GM19468 (cell line): ENCODE results near the gene FAM13A.
"Not testable (repeated sequence)": the region's sequence is repeated elsewhere in the genome, so short reads cannot be mapped to it uniquely, and the experiment has no call there.

ENCODE experiments used
- ATAC-seq: cut with Tn5 transposase; IDR thresholded peaks from one replicate; pipeline ENCODE4 v1.9.1; 2021; ENCODE audit warnings: mild to moderate bottlenecking, moderate library complexity, moderate number of reproducible peaks; ENCODE audit not compliant: unreplicated experiment; ENCODE audit errors: extremely low read depth

Gene FAM13A

DNA sequence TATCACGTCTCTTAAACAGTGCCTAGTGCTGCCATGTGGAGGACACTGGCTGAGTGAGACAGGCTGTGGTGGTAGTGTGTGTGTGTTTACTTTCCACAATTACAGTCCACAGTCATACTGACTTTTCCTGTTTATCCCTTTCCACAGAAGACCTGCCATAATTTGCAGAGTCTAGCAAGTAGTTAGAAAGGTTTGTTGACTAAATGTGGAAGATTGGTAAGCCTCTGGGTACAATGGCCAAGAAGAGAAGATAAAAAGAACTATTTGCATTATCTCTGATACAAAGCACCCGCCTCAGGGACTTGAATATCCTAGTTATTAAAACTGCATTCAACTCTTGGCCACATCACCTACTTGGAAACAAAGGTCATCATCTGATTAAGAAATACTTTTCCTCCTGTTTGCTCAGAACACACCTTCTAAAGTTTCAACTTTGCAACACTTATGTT is 89.1 kb downstream of the FAM13A start:
- no peak for ATAC-seq

DNA sequence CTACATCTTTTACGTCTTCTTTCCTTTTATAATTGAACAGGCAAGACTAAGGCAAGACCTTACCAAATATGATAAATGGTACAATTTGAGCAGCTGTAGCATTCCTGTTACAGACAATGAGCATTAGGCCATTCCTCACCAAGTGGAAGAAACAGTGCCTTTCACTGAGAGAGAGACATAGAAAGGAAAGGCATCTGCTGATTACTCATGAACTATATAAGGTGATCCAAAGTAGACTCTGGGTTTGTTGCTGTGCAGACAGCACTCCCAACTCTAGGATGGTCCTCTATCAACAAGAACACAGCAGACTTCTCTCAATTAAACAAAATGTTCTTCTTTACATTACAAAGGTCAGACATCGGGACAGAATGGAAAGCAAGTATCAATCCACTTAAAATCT is 91.9 kb downstream of the FAM13A start:
- no peak for ATAC-seq

DNA sequence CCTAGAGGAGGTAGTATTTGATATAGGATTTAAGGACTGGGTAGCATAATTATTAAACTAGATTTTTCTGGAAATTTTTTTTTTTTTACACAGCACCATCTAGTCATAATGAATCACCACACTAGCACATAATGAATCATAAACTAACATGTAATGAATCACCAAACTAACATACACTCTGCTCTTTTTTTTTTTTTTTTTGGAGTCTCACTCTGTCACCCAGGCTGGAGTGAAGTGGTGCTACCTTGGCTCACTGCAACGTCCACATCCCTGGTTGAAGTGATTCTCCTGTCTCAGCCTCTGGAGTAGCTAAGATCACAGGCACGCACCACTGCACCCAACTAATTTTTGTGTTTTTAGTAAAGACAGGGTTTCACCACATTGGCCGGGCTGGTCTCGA is 92.5 kb downstream of the FAM13A start:
- no peak for ATAC-seq

DNA sequence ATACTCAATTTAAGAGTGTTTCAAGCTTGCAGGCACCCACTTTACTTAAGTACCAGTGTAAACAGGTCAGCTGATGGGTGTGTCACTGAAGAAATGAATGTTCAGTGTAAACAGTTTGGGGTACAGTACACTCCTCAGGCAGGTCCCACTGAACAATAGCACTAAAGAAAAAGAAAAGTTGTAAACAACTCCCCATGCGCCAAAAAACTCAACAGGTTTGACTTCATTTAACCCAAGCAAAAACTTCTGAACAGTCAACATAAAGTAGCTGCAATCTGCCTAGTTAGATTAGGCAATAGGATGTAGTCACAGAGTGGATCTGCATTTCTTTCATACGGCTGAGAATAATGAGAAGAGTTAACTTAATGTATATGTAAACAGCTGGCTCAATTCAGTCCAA is 93.2 kb downstream of the FAM13A start:
- no peak for ATAC-seq

DNA sequence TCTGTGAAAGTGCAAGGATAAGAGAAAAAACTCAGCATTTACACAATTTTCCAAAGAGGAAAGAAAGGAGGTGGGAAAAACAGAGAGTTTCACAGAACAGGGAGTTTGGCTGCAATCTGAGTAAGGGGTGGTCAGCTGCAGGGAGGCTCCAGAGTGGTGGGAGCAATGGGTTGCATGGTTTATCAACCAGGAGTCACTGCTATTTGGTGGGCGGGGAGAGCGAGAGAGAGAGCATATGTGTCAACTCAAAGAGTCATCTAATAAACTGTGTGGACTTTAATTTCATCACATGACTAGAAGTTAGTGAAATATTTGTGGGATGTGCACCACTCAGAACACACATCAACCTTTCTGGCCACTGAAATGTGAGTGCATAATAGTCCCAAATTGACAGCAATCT is 94.6 kb downstream of the FAM13A start:
- no peak for ATAC-seq

DNA sequence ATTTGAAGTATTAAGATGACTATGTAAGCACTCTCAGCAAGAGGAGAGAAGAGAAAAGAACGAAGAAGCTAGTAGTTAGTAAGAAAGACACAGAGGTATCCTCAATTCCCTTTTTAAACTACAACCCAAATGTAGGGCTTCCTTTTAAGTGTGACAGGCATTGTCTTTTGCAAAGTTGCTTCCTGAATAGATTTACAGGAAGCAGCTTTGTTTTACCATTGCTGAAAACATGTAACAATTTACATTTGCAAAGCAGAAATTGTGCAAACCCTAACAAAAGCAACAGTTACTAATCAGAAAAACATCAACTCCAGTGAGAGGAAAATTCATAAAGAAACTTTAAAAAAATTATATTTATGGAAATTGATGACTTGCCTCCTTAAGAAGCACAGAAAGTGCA is 96.4 kb downstream of the FAM13A start:
- ATAC-seq: no peak

DNA sequence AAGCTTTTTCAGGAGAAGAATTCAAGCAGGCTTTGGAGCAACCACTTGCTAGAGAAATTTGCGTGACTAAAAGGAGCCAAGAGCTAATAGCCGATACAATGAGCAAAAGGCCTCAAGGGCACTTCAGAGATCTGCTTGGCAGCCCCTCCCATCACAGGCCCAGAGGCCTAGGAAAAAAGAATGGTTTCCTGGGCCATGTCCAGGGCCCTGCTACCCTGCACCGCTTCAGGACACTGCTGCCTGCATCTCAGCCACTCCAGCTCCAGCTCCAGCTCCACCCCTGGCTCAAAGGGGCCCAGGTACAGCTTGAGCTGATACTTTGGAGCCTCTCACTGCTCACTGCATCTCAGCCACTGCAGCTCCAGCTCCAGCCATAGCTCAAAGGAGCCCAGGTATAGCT is 98.9 kb downstream of the FAM13A start:
- no peak for ATAC-seq

DNA sequence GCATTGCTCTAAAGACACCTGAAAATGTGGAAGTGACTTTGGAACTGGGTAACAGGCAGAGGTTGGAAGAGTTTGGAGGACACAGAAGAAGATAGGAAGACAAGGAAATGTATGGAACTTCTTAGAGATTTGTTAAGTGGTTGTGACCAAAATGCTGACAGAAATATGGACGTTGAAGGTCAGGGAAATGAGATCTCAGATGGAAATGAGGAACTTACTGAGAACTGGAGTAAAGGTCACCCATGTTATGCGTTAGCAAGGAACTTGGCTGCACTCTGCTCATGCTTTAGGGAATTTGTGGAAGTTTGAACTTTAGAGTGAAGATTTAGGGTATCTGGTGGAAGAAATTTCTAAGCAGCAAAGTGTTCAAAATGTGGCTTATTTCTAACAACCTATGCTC is 99.4 kb downstream of the FAM13A start:
- ATAC-seq: no peak

DNA sequence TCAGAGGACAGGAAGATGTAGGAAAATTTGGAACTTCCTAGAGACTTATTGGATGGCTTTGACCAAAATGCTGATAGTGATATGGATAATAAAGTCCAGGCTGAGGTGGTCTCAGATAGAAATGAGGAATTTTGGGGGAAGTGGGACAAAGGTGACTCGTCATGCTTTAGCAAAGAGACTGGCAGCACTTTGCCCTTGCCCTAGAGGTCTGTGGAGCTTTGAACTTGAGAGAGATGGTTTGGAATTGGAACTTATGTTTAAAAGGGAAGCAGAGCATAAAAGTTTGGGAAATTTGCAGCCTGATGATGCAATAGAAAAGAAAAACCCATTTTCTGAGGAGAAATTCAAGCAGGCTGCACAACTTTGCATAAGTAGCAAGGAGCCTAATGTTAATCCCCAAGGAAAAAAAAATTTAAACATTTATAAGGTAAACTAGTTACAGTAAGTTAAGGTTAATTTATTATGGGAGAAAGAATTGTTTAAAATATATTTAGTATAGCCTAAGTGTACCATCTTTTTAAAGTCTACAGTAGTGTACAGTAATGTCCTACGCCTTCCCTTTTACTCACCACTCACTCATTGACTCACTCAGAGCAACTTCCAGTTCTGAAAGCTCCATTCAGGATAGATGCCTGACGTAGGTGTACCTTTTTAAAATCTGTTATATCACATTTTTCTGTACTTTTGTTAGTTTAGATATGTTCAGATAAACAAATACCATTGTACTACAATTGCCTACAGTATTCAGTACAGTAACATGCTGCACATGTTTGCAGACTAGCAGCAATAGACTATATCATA is 101.2 kb downstream of the FAM13A start:
- no peak for ATAC-seq

DNA sequence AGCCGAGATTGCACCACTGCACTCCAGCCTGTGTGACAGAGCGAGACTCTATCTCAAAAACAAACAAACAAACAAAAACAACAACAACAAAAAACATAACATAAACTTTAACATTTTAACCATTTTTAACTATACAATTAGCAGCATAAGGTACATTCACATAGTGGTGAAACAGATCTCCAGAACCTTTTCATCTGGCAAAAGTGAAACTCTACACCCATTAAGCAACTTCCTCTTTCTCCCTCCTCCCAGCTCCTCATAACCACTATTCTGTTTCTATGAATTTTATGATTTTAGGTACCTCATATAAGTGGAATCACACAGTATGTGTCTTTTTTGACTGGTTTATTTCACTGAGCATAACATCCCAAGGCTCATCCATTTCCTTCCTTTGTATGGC is 103.6 kb downstream of the FAM13A start:
- no peak for ATAC-seq

DNA sequence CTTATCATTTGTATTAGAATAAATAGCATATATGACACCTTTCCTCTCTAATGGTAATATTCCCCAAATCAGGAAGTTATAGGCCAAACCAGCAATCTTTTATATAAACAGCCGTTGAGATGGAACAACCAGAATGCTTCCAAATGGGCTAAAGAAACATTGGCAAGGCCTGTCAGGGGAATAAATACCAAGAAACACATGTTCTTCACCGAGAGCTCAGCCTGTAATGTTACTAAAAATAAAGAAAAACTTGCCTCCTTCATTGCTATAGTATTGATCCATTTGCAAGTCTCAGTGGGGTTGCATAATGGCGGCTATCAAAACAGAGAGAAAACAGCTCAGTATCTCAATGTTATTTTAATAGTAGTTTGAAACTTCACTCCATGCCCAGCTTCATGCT is 104.9 kb downstream of the FAM13A start:
- ATAC-seq: no peak

DNA sequence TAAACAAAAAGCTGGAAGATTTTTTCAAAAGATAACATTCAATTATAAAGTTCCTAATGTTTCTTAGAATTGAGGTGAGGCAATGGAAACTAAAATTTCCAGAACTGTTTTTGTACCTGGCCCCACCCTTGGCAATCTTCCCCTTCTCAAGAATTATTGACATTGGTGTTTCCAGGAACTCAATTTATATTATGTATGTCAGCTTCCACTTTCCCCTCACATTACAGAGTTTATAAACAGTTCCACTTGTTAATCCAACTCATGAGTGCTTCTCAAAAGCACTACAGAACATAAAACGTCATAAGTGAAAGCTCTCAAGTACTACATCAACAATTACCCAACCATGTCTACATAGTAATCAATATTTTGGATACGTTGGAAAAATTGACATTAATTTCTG is 107.4 kb downstream of the FAM13A start:
- ATAC-seq: no peak

DNA sequence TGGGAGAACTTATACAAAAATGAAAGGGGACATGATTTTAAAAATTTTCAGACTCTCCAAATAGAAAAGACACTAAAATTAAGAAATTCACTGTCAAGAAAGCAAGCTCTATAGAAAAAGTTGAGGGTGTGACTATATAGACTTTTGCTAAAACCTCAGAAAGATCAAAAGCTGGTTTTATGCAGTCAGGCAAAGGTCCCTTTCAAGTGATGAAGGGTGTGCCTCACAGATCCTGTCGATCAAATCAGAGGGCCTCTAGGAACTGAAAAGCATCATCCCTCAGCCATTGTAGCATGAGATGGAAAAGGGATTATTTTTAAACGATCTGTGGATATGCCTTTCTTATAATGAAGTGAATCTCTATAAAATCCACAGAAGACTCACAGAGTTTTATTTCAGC is 116.5 kb downstream of the FAM13A start:
- ATAC-seq: no peak

DNA sequence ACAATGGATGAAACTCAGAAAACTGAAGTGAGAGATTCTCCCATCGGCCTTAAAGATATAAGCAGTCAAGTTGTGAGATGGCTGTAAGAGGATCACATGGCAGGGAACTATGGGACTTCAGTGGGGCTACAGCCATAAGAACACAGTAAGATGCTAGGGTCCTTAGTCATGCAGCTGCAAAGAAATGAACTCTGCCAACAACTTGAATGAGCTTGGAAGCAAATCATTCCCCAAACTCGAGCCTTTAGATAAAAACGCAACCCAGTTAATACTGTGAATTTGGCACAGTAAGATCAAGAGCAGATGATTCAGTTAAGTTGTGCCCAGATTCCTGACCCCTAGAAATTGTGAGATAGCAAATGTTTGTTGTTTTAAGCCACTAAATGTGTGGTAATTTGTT is 117.3 kb downstream of the FAM13A start:
- no peak for ATAC-seq

DNA sequence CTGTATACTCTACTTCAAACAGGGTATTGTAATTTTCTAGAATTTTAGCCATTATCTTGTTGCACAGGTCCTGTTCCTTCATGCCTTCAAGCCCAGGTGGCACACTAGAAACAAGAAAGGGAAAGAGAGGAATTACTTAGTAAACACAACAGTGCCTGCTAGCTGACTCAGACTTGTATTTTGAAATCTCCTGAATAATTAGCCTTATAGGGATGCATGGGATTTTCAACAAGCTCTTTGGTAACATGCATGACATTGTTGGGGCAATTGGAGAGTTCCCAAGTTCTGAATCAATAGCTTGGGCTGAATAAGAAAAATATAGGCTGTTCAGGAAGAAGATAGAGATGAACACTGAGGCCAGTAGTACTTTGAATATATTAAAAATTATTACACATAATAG is 118.8 kb downstream of the FAM13A start:
- ATAC-seq: no peak

DNA sequence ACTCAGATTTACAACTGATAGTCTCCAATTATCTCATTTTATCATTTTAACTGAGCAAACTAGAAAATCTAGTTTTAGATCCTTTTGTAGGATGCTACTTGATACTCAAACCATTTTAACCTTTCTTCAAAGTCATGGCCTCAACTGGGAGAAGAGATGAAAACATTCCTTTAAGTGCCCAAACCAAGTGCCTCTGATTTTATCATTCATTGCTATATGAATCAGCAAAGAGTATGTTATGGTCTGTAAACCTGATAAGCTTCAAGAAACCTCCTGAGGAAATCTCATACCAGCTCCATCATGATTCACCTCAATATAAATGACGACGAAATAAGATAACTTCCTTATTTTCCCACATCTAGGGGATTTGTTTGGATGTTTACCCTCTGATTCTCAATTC is 119.9 kb downstream of the FAM13A start:
- no peak for ATAC-seq

DNA sequence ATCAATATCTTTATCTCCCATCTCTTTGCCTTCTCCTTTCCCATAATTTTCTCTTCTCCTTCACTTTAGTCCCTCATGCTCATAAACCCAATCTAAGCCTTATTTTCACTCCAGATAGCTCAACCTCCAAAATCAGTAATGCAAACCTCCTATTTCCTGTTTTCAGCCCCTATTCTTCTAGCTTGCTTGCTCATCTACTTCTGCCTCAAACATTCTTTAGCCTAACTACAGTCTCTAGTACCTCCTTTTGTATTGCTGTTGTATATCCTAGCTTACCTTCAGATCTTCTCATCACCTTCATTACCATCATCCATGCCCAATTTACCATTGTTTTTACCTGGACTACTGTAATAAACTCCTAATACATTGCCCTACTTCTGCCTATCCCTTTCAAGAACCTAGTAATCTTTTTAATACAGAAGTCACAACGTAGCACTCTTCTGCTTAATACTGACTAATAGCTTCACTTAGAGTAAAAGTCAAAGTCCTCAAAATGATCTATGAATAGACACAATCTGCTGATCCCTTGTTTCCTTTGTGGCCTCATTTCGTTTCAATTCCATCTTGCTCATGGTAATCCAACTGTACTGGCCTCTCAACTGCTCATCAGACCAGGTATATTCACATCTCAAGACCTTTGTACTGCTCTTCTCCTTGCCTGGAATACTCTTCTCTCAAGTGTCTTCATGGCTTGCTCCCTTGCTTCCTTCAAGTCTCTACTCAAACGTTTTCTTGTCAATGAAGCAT is 123.4 kb downstream of the FAM13A start:
- no peak for ATAC-seq

DNA sequence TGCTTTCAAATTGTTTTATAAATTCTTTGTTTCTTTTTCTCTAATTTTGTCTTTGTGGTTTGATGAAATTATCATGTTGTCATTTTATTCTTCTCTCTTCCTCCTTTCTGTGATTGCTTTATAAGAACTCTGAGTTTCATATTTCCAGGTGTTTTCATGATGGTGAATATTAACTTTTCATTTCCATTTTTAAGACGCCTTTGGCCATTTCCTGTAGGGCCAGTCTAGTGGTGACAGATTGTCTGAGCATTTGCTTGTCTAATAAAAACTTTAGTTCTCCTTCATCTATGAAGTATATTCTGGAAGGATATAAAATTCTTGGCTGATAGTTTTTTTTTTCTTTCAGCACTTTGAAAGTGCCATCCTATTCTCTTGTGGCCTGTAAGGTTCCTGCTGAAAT is 128.1 kb downstream of the FAM13A start:
- no peak for ATAC-seq

DNA sequence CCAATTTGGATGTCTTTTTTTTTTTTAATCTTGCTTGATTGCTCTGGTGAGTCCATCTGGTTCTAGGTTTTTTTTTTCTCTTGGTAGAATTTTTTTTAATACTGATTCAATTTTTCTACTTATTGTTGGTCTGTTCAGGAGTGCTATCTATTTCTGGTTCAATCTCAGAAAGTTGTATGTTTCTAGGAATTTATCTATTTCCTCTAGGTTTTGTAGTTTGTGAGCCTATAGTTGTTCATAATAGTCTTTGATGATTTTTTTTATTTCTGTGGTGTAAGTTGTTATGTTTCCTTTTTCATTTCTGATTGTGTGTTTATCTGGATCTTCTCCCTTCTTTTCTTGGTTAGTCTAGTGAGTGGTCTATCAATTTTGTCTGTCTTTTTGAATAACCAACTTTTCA is 129.6 kb downstream of the FAM13A start:
- no peak for ATAC-seq

DNA sequence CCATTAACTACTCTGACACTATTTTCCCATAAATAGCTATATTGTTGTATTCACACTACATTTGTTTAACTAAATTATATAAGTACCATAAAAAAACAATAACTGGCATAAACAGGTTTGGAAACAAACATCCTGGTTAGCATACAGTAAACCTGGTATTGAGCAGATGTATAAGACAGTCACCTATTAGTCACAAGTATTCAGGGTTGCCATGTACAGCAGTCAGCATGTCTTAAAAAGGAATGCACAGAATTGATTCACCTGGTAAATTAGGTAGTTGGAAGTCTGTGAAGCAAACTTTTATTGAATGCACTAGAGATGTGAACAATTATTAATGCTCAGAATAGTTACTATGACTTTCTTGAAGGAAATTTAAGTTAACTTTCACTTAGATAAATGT is 137.9 kb downstream of the FAM13A start:
- no peak for ATAC-seq

DNA sequence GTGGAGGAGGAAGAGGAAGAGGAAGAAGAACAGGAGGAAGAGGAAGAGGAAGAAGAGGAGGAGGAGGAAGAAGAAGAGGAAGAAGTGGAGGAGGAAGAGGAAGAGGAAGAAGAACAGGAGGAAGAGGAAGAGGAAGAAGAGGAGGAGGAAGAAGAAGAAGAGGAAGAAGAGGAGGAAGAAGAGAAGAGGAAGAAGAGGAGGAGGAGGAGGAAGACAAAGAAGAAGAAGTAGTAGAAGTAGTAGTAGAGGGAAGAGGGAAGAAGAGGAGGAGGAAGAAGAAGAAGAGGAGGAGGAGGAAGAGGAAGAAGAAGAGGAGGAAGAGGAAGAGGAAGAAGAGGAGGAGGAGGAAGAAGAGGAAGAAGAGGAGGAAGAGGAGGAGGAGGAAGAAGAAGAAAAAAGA is 143.8 kb downstream of the FAM13A start:
- not testable (repeated sequence) for ATAC-seq
